ENCODE results near the gene THADA. TPM values are rescaled to one million over a fixed set of nuclear protein-coding genes. Genes with fewer than 3 reads are reported as not detected.
"Not testable (repeated sequence)": the region's sequence is repeated elsewhere in the genome, so short reads cannot be mapped to it uniquely, and the experiment has no call there.

THADA gene
- total RNA-seq, 1 donor: 40.7 TPM

DNA sequence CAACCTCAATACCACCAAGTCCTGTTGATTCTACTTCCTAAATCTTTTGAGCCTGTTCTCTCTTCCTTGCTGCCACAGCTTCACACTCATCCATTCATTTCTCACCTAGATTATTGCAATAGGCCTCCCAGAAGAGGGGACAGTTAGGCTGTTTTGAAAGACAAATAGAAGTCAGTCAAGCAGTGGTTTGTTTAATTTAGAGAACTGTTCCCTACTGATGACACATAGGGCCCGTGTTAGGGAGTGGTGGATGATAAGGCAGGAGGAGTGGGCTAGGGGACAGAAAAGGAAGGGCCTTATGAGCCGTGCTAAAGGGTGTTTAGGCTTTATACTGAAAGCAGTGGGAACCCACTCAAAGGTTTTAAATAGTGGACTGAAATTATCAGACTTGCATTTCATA is 309.9 kb downstream of the THADA start:
- DNase-seq (ENCODE audit: low read depth in 2 of 3, low spot score in 2 of 3): no peak

DNA sequence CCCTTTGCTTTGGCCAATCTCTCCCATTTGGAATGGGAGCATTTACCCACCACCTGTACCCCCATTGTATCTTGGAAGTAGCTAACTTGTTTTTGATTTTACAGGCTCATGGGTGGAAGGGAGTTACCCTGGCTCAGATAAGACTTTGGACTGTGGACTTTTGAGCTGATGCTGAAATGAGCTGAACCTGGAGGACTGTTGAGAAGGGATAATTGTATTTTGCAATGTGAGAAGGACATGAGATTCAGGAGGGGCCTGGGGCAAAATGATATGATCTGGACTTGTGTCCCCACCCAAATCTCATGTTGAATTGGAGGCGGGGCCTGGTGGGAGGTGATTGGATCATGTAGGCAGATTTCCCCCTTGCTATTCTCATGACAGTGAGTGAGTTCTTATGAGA is 310.9 kb downstream of the THADA start:
- no peak for DNase-seq (ENCODE audit: low read depth in 2 of 3, low spot score in 2 of 3)

DNA sequence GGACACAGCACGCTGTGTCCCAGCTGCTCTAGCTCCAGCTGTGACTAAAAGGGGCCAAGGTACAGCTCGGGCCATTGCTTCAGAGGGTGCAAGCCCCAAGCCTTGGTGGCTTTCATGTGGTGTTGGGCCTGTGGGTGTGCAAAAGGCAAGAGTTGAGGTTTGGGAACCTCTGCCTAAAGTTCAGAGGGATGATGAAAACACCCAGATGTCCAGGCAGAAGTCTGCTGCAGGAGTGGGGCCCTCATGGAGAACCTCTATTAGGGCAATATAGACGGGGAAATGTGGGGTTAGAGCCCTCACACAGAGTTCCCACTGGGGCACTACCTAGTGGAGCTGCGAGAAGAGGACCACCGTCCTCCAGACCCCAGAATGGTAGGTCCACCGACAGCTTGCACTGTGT is 311.5 kb downstream of the THADA start:
- DNase-seq (ENCODE audit: low read depth in 2 of 3, low spot score in 2 of 3): not testable (repeated sequence)

DNA sequence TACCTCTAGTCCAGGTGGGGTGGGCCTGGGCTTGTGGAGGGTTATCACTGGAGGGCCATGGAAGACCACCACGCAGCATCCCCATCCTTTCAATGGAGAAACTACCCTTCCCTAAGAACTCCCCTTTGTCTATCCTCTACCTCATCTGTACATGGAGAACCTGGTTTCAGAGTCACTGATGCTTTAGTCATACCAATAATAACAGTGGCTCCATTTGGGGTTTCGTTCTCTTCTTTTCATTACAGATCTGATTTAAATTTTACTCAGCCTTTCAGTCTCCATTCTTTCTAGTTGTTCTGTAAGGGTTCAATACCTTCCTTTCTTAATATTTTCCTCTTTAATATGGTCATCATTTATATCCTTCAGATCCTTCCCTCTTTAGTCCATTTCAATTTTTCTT is 314.8 kb downstream of the THADA start:
- DNase-seq (ENCODE audit: low read depth in 2 of 3, low spot score in 2 of 3): no peak

DNA sequence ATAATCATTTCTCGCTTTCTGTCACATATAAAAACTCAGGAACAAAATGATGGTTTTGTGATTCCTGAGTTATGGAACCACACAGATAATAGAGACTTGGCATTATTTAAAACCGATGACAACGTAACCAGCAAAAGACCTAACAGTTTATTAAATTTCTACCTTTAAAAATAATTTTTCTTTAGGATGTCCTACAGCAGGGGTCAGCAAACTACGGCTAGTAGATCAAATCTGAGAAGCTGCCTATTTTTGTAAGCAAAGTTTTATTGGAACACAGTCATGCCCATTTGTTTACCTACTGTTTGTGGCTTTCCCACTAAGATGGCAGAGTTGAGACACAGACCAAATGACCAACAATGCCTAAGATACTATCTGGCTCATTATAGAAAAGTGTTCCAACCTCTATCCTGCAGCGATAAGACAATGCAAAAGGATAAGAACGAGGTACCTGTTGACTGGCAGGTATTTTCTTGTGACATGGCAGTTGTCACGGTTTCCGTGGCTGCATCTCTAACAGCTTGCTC is 316.5 kb downstream of the THADA start:
- no peak for DNase-seq (ENCODE audit: low read depth in 2 of 3, low spot score in 2 of 3)

DNA sequence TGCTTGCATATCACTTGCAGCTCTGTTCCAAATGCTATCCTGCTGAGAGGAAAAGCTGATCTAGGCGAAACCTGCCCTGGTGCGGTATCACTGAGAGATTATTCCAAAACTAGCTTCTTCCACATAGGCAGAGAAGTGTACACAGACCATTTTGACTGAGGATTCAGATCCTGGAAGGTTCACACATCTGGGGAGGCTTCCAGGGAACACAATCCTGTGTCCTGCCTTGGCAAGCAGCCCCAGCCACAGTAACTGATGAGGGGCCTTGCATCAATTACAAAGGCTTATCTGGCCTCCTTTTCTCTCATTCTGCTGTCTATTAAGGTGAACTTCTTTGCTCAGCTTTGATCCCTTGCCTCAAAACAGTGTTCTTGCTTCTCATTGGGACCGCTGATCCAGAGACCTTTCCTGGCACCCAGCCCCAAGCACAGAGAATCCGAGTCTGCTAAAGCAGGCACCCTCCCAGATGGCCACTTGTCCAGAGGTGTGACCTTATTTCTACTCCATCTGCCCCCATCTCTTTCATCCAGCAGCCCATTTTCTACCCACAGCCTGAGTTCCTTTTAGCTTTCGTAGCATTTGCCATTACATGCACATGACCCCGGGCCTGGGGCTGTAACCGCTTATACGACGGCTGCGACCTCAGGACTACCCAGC is 317.1 kb downstream of the THADA start:
- DNase-seq (ENCODE audit: low read depth in 2 of 3, low spot score in 2 of 3): no peak

DNA sequence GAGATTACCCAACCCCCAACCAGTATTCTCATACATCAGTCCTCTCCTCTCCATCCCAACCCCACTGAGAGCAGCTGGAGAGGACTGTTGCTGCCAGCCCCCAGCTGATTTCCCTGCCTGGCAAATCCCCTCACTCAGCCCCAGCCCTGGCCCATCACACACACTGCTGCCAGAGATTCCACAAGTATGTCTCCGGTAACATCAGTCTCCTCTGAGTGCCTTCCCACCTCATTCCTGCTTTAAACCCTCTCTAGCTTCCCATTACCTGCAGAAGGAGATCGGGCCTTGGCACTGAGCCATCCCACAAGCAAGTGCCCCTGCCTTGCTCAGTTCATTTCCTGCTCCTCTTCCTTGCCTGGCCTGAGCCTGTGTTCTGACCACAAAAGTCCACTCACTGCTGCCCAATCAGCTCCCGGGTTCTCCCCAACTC is 318.9 kb downstream of the THADA start:
- no peak for DNase-seq (ENCODE audit: low read depth in 2 of 3, low spot score in 2 of 3)

DNA sequence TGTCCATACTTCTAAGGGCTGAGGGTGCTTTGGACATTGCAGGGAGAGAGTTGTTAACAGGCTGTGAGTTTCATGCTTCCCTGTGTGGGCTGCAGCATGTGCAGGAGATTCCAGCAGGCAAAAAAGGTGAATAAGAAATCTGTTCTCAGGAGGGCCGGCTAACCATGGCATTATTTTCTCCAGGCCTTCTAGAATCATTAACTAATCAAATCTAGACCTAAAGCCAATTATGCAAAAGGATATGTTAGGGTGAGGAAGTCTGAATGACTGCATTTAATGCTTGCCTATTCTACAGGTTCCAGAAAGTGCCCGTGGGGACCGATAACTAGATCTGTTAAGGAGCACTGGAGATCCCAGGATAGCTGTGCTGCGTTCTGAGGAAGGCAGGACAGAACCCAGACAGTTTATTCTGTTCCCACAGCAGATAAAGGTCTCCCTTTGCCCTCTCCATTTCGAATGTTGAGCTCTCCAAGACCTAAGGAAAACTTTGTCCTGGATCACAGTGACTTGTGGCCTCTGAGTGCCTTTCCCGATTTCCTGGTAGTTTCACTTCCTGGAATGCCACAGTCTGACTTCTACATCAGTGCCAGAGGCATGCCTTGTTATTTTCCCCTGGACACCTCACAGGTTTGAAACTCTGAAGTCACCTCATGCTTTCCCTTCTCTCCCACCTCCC is 319.4 kb downstream of the THADA start:
- no peak for DNase-seq (ENCODE audit: low read depth in 2 of 3, low spot score in 2 of 3)

DNA sequence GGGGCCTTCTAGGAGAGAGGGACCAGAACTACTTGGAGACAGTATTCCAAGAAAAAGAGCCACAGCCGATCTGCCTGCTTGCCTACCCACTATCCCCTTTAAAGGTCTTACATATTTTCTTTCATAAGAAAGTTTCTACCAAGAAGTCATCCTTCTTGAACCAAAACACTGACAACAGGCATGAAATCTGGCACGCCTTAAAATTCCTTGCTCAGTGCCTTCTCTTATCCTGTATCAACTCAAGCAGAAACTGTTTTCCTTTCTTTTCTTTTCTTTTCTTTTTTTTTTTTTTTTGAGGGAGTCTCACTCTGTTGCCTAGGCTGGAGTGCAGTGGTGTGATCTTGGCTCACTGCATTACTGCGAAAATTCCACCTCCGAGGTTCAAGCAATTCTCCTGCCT is 321.1 kb downstream of the THADA start:
- no peak for DNase-seq (ENCODE audit: low read depth in 2 of 3, low spot score in 2 of 3)

DNA sequence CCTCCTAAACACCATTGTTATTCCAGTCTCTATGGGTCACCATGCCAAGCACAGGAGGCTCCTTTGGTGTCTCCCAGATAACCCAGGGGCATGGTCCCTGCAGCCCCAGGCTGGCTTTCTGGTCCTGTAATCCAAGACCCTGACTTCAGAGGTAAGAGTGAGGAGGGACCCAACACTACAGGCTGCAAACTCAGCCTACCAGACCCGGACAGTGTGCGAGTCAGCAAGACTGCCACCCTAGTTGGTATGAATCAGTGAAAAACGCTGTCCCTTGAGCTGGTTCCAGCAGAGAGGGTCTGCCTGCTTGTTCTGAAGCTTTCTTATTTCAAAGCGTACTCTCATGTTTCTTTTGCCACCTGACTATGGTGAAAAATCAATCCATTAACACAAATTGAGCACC is 321.8 kb downstream of the THADA start:
- no peak for DNase-seq (ENCODE audit: low read depth in 2 of 3, low spot score in 2 of 3)

DNA sequence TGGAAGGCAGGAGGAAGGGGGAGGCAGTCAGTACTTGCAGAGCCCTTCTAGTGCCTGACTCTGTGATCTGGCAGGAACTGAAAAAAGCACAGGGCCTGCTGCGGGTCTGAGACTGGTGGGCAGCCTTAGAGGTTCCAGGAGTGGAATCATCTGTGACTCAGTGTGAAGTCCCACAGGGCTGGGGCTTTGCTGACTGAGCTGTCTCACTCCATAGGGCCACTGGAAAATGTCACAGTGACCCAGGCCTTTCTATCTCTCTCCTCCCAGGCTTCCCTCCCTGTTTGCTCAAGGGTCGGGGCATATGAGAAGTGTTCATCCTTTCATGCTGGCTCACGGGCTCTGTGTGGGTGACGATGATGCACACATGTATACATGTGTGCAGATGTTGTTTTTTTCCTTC is 322.3 kb downstream of the THADA start:
- no peak for DNase-seq (ENCODE audit: low read depth in 2 of 3, low spot score in 2 of 3)

DNA sequence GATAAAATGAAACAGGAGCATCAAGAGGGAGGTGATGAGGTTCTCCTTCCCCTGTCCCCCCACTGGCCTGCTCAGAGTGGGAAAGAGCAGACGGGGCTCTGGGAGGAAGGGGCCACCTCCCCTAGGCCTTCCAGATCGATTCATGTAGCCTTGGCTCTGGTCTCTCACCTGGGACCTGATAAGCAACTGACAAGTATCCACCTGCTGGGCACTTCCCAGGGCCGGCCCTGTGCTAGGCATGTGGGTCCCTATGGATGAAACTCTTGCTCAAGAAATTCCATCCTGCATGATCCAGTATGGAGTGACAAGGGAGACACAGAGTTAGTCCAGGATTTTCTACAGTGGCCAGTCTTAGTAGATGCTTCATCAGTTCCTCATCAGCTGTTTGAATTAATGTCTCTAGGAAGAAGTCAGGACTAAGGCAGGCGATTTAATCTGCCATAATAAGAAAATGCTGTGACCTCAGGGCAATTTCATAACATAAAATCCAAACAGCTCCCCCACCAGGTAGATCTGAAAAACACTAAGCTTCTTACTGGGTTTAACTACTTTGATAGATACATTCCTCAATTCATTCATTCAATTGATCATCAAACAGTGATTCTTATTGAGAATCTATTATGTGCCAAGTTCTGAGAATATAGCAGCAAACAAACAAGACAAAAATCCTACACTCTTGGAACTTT is 324.8 kb downstream of the THADA start:
- DNase-seq (ENCODE audit: low read depth in 2 of 3, low spot score in 2 of 3): no peak

DNA sequence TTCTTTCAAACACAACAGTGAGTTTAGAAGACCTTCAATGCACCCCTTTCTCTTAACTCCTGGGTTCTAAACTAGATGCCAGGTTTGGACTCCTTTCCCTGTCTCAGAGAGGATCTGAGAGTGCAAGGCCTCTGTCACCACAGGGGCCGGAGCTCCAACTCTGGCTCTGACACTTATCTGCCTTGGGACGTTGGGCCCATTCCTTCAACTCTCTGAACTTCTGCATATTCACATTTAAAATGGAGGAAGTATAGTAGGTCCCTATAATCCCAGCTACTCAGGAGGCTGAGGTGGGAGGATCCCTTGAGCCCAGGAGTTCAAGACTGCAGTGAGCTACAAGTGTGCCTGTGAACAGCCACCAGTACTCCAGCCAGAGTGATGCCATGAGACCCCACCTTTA is 325.4 kb downstream of the THADA start:
- DNase-seq (ENCODE audit: low read depth in 2 of 3, low spot score in 2 of 3): no peak

DNA sequence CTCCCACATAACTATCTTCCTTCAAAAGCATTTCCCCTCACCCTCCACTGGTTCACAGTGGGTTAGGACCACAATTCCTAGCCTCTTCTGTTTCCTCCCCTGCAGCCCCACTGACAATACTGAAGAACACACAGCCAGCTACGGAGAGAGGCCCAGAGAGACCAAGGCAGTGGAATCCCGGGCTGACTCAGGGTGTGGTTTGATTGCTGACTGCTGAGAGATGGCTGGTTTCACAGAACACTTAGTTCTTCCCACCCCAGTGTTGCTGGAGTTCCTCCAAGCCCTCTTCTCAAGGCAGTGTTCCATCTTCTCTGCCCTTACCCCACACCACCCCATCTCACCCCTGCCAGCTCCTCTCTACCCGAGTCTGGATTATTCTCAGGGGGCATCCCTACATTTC is 326.1 kb downstream of the THADA start:
- no peak for DNase-seq (ENCODE audit: low read depth in 2 of 3, low spot score in 2 of 3)

DNA sequence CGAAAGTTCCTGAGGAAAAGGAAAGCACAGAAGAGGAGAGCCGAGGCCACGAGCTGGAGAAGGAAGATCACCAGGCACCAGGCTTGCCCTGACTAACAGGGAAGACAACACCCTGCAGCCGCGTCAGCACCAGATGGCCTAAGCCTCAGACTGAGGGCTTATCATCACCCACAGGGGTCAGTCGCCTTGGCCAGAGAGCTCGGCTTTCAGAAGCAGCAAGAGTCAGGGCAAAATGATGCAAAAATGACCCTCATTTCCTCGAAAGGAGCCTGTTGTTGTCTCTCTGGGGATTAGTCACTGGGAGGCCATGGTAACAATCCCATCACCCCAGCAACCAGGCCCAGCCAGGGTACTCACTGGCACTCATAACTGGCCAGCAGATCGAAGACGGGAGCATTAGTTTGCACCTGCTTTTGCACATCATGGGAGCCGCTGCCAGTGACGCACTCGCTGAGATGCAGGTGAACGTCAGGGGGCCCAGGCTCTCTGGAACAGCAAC is 326.7 kb downstream of the THADA start:
- no peak for DNase-seq (ENCODE audit: low read depth in 2 of 3, low spot score in 2 of 3)

DNA sequence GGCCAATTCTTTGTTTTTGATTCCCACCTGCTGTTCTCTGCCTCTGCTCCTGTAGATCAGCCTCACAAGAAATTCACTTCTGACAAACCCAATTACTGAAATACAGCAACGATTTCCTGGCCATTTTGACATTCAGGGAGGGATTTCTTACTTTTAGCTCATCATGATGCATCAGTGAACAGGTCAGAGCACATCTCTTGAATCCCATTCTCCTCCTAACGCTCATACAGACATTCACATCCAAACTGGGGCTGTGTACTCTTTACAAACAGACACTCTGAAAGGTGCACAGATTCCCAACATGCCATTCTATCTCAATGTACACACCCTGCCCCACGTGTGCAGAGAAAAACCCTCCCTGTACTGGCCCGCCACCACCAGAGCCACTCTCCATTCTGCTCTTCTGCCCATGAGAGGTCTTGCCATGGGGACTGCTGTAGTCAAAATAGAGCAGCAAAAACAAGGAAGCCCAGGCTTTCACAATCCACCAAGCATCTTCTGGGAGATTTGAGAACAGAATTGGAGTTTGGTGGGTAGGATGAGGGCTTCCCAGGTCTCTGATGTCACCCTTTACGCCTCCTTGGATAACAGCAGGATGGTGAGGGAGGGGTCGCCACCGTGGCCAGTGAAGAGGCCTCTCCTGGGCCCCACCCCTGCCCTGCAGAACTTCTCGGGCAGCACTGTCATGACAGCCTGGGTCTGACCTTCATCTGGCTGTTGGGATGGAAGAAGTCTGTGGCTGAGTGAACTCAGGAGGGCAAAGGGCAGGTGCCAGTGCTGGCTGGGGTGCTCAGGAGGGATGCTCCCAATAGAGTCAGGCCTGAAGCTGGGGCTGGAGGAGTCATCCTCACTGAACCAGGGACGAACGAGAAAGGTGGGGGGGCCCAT is 327.5 kb downstream of the THADA start:
- no peak for DNase-seq (ENCODE audit: low read depth in 2 of 3, low spot score in 2 of 3)

DNA sequence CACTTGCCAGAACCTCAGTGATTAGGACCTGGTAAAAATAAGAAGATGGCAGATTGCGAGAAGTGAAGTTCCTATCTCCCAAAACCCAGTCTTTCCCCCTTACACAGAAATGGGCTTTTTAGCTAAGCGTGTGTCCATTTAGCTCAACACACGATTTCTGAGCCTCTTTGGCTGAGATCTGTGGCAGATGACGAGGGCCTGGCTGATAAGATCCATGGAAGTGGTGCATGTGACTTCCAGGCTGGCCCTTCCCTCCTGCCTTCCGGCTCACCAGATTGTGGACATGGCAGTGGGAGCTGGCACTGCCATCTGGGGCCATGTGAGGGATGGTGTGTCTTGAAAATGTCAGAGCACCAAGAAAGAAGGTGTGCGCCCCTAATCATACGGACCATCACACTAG is 328.5 kb downstream of the THADA start:
- DNase-seq (ENCODE audit: low read depth in 2 of 3, low spot score in 2 of 3): no peak

DNA sequence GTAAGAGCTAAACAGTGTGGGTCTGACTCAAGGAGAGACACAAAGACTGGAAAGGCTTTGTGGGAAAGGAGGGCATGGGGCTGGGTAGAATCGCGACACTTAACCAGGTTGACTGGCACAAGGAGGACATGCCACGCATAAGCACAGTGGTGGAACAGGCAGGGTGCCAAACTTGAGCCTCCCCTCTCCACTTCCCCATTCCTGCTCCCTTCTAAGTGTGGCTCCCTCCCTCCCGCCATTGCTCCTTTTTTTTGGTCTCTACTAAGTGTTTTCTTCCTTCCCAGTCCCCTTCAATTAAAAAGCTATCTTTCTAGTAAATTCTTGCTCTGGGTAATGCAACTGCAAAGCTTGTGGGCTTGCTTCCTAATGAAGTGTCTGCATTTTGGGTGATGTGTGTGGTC is 329.1 kb downstream of the THADA start:
- DNase-seq (ENCODE audit: low read depth in 2 of 3, low spot score in 2 of 3): peak in 2 of 3 donors; percentile 41 to 82

DNA sequence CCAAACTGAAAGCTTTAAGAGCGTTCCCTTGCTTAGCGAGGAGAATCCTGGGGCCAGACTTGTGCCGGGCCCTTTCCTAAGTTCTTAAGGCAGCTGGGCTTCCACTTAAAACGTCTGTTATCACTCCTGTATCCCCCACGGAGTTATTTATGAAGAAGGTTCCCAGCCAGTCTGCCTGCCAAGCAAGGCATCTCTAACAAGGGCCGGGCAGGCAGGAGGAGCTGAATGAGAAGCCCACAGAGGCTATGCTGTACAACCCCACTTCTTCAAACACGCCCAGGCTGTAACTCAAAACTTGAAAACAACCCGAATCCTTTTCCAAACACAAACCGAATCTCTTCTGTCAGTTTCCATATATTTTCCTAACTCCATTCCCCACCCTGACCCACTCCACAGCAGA is 330.4 kb downstream of the THADA start:
- DNase-seq (ENCODE audit: low read depth in 2 of 3, low spot score in 2 of 3): no peak

DNA sequence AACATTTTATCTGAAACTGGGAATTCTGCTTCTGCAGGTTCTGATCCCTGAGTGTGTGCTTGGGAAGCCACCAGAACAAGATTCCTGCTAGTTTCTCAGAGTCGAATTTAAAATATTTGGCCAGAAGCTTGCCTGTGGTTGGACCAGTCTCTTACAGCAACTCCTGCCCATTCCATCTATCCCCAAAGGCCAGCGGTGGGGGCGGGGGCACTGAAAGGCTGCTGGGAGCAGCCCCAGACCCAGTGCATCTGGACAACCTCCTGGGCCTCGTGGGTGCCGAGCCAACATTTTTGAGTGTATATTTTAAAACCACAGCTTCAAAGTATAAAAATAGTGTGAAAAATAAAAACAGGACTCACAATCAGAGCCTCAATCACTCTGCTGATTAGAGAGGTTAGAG is 330.8 kb downstream of the THADA start:
- DNase-seq (ENCODE audit: low read depth in 2 of 3, low spot score in 2 of 3): no peak

DNA sequence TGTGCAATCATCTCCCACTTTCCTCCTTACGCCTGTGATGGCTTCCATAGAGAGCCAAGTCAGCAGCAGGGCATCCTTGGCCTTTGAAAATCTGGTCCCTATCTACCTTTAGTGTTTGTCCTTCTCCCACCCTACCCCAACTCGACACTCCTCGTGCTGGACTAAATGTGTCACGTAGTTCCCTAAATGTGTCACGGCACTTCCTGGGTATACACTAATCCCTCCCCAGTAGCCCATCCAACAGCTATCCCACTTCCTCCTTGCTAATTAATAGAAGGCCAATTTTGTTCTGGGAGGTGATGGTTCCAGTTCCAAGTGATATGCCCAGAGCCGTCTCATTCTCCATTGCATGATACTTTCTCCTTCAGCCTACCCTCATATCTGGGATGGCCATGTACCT is 332.9 kb downstream of the THADA start:
- DNase-seq (ENCODE audit: low read depth in 2 of 3, low spot score in 2 of 3): no peak

Data from hematopoietic multipotent progenitor cell (in vitro differentiated cells).